ENCODE results near the gene RUVBL1. TPM values are rescaled to one million over a fixed set of nuclear protein-coding genes. Genes with fewer than 3 reads are reported as not detected.

RUVBL1 gene
- total RNA-seq, 2 donors from 2014 or later: 7.5 to 22.1 TPM

DNA sequence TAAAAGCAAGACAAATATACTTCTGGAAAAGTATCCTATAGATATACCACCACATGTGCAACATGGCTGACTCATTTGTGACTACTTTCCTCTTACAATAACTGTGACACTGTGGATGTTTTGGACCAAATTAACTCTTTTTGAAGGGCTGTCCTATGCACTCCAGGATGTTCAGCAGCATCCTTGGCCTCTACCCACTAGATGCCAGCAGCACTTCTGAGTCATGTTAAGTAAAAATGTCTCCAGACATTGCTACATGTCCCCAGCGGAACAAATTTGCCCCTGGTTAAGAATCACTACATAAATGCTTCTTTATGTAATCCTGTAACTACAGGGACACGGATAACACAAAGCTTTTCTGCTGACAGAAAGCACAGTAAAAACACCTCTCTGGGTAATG is 32.0 kb downstream of the RUVBL1 start:
- no peak overlapping the region for H3K27ac ChIP-seq
- H3K36me3 ChIP-seq (replicated peaks in 1 of 2; ENCODE audit: insufficient read depth in 1 of 2, low read depth in 2 of 2): no peaks in the 10 kb centered on the region
- intact Hi-C loops (cut with DNase I): no loop called here
- H3K27me3 ChIP-seq: no peaks in the 10 kb centered on the region
- DNase-seq (no peak), ATAC-seq (no peak)
- TF ChIP-seq, protein P1, sequence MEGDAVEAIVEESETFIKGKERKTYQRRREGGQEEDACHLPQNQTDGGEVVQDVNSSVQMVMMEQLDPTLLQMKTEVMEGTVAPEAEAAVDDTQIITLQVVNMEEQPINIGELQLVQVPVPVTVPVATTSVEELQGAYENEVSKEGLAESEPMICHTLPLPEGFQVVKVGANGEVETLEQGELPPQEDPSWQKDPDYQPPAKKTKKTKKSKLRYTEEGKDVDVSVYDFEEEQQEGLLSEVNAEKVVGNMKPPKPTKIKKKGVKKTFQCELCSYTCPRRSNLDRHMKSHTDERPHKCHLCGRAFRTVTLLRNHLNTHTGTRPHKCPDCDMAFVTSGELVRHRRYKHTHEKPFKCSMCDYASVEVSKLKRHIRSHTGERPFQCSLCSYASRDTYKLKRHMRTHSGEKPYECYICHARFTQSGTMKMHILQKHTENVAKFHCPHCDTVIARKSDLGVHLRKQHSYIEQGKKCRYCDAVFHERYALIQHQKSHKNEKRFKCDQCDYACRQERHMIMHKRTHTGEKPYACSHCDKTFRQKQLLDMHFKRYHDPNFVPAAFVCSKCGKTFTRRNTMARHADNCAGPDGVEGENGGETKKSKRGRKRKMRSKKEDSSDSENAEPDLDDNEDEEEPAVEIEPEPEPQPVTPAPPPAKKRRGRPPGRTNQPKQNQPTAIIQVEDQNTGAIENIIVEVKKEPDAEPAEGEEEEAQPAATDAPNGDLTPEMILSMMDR (IDR thresholded peaks at IDR 0.05): no peak
- no peak for TF ChIP-seq POLR2A (IDR thresholded peaks at IDR 0.05)
- whole genome bisulfite sequencing, 2 donors: 83 to 87% methylated on average over 2 of the region's 2 CpGs
- H3K4me1 ChIP-seq: peaks cover 15% of the 10 kb centered on the region
- H3K4me3 ChIP-seq: no peak overlapping the region
- H3K9me3 ChIP-seq: no peaks in the 10 kb centered on the region

DNA sequence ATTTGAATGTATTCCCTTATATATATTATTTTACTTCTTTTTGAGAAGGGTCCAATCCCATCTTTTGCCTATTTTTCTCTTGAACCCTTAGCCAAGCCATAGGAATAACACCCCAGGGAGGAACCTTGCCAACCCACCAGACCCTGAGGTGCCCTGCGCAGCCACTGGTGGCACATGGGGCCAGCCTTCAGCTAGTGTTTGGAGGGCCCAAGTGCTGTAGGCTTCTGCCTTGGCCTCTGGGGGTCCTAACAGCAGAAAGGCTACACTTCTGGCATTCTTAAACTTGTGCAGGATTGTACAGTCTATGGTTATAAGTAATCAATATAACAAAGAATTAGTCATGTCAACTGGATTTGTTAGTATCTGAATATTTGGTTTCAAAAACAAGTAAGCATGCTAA is 34.5 kb downstream of the RUVBL1 start:
- Histone ChIP-seq H3K4me1 (peaks cover 15% of the 10 kb centered on the region), H3K9me3 (no peaks in the 10 kb centered on the region), H3K27me3 (no peaks in the 10 kb centered on the region), H3K36me3 (replicated peaks in 1 of 2; ENCODE audit: insufficient read depth in 1 of 2, low read depth in 2 of 2) (no peaks in the 10 kb centered on the region), H3K4me3 (no peak overlapping the region), H3K27ac (no peak overlapping the region)
- WGBS, 2 donors: 96 to 100% methylated on average over 1 of the region's 1 CpG
- DNase-seq (no peak), ATAC-seq (no peak)
- TF ChIP-seq POLR2A (IDR thresholded peaks at IDR 0.05): no peak
- TF ChIP-seq, protein P1 (IDR thresholded peaks at IDR 0.05): no peak
- intact Hi-C loops (cut with DNase I): no loop called here

DNA sequence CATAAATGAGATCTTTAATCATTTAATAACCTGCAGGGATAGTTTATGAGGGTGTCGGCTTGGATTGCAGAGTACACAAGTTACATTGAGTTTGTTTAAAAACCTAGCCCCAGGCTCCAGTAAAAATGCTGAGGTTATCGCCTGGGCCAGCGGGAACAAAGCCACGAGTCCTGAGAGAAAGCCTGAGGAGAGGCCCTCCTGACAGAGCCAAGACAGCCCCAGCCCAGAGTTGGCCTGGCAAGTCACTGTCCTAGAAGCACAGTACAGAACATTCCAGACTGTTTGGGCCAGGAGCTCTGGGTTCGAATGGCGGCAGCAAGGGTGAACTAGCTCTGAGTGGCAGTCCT is 39.0 kb downstream of the RUVBL1 start:
- no peak for DNase-seq
- peak; percentile 7 for ATAC-seq
- TF ChIP-seq POLR2A (IDR thresholded peaks at IDR 0.05): no peak
- TF ChIP-seq, protein P1 (IDR thresholded peaks at IDR 0.05): no peak
- H3K27me3 ChIP-seq: no peaks in the 10 kb centered on the region
- H3K36me3 ChIP-seq (replicated peaks in 1 of 2; ENCODE audit: insufficient read depth in 1 of 2, low read depth in 2 of 2): no peaks in the 10 kb centered on the region
- peaks cover 49% of the 10 kb centered on the region for H3K4me1 ChIP-seq
- 38 to 51% methylated on average over 6 of the region's 6 CpGs for WGBS, 2 donors
- no peaks in the 10 kb centered on the region for H3K9me3 ChIP-seq
- peak overlapping the region; percentile 20 to 79 (median 61) for H3K27ac ChIP-seq
- intact Hi-C loops (cut with DNase I): no loop called here
- no peak overlapping the region for H3K4me3 ChIP-seq

DNA sequence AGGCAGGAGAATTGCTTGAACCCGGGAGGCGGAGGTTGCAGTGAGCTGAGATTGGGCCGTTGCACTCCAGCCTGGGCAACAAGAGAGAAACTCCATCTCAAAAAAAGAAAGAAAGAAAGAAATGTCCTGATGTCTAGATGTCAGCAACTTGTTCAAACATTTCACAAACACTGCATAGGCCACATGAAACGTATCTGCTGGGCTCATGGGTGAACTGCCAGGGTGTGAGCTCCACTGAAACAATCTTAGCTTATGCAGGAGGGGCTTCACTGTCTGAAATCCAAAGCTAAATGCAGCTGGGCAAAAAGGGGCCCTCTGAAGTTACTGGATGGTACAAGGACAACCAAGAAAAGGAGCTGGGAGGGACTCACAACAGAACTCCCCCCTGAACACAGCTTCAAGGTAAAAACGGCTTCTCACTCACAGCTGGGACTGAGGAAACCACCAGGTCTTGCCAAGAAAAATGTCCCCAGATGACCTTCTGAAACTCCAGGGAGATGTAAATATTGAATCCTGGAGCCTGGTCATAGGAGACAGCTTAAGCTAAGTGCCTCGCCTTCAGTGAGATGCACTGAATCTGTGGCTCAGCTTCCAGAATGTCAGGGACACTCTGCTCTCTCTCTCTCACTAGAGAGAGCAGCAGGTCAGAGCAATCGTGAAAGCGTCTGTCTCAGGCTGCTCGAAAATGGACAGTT is 39.5 kb downstream of the RUVBL1 start:
- intact Hi-C loops (cut with DNase I): no loop called here
- ATAC-seq: peak; percentile 90
- peaks cover 49% of the 10 kb centered on the region for H3K4me1 ChIP-seq
- no peaks in the 10 kb centered on the region for H3K36me3 ChIP-seq (replicated peaks in 1 of 2; ENCODE audit: insufficient read depth in 1 of 2, low read depth in 2 of 2)
- 32 to 37% methylated on average over 9 of the region's 9 CpGs for WGBS, 2 donors
- no peak overlapping the region for H3K4me3 ChIP-seq
- peak; percentile 59 to 84 (median 72) for DNase-seq
- peak overlapping the region in 3 of 4 donors; percentile 55 to 79 (median 67) for H3K27ac ChIP-seq
- no peaks in the 10 kb centered on the region for H3K27me3 ChIP-seq
- H3K9me3 ChIP-seq: no peaks in the 10 kb centered on the region
- TF ChIP-seq POLR2A (IDR thresholded peaks at IDR 0.05): peak in 1 of 3 donors; percentile 34
- TF ChIP-seq, protein P1 (IDR thresholded peaks at IDR 0.05): no peak

DNA sequence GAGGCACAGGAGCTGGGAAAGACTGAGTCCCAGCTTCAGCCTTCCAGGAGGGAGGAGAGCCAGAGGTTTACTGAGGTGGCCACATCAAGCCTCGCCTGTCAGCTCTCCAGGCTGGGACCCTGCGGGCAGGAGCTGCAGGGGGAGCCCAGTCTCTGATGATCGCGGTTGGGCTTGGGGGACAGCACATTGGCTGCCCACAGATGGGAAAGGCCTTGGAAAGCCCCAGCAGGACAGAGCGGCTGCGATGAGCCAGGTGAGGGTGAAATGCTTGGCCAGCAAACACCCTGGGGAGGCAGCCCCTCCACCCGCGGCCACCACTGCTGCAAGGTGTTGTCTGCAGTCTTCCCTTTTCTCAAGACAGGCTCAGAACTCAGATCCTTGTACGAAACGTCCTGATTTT is 40.2 kb downstream of the RUVBL1 start:
- DNase-seq (peak in 2 of 4 donors; percentile 40 to 45), ATAC-seq (peak; percentile 15)
- no peak for TF ChIP-seq POLR2A (IDR thresholded peaks at IDR 0.05)
- TF ChIP-seq, protein P1 (IDR thresholded peaks at IDR 0.05): no peak
- Histone ChIP-seq H3K4me1 (peaks cover 49% of the 10 kb centered on the region), H3K36me3 (replicated peaks in 1 of 2; ENCODE audit: insufficient read depth in 1 of 2, low read depth in 2 of 2) (no peaks in the 10 kb centered on the region), H3K9me3 (no peaks in the 10 kb centered on the region), H3K4me3 (no peak overlapping the region), H3K27ac (peak overlapping the region in 3 of 4 donors; percentile 55 to 79 (median 67)), H3K27me3 (no peaks in the 10 kb centered on the region)
- 38 to 51% methylated on average over 3 to 10 of the region's 10 CpGs for WGBS, 2 donors
- intact Hi-C loops (cut with DNase I): no loop called here
